Epithelial cell of prostate (primary cell): ENCODE data around the gene ERC2.

ENCODE experiments used
- DNase-seq: peaks from one replicate; pipeline ENCODE4 v3.0.0-alpha.2; 2011; ENCODE audit warnings: low read depth, low spot score
- H3K27ac ChIP-seq: fragments of 450-650 bp; 2 replicates; pipeline ENCODE4 v1.5.1; 2017; ENCODE audit warnings: mild to moderate bottlenecking

The ERC2 gene

GRCh38 chr3:55909373-55909772 lies 558.9 kb downstream of the ERC2 start:
- H3K27ac ChIP-seq, result no peak overlapping the region
- no peak for DNase-seq

DNA sequence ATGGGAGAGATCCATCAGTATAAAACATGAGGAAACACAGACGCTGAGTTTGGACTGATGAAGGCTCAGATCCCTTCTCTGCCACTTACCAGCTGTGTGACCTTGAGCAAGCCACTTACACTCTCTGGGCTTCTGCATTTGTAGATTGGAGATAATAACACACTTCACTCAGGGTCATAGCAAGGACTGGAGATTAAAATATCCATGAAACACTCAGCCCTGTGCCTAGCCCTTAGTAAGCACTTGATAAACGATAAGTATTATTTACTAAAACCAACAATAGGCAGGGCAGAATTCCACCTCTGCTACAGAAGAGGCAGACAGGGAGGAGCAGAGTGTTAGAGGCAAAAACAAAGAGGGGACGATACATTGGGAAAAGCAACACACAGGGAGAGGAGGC lies 560.7 kb downstream of the ERC2 start:
- DNase-seq, result no peak
- no peak overlapping the region for H3K27ac ChIP-seq

DNA sequence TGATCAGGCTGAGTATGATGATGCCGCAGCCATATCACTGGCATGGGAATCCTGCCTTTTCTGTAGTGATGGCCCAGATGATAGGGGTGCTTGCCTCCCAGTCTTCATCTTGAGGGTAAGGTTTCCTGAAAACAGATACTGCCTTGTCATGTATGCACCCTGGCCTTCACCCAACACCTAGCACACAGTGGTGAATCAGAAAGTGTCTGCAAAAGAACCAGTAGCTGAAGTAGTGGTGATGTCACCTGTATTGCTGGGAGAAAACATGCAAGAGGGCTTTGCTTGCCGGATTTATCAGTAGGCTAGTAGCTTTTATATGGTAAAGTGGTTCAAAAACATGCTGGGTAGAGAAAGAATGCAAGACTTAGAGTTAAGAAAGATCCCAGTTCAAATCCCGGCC lies 561.4 kb downstream of the ERC2 start:
- H3K27ac ChIP-seq, result no peak overlapping the region
- DNase-seq, result peak; percentile 59

GRCh38 chr3:55904716-55905115 lies 563.6 kb downstream of the ERC2 start:
- DNase-seq, result no peak
- H3K27ac ChIP-seq, result no peak overlapping the region

GRCh38 chr3:55903680-55904079 lies 564.6 kb downstream of the ERC2 start:
- DNase-seq, result no peak
- no peak overlapping the region for H3K27ac ChIP-seq

- no peak overlapping the region for H3K27ac ChIP-seq
- no peak for DNase-seq
Measured at GRCh38 chr3:55902221-55902900, 565.9 kb downstream of the ERC2 start.

GRCh38 chr3:55899887-55900286 lies 568.4 kb downstream of the ERC2 start:
- H3K27ac ChIP-seq, result no peak overlapping the region

GRCh38 chr3:55897573-55898224 lies 570.6 kb downstream of the ERC2 start:
- H3K27ac ChIP-seq, result no peak overlapping the region
- DNase-seq, result no peak

More at GRCh38 chr3:55899887-55900286, 568.4 kb downstream of the ERC2 start:
- no peak for DNase-seq

DNA sequence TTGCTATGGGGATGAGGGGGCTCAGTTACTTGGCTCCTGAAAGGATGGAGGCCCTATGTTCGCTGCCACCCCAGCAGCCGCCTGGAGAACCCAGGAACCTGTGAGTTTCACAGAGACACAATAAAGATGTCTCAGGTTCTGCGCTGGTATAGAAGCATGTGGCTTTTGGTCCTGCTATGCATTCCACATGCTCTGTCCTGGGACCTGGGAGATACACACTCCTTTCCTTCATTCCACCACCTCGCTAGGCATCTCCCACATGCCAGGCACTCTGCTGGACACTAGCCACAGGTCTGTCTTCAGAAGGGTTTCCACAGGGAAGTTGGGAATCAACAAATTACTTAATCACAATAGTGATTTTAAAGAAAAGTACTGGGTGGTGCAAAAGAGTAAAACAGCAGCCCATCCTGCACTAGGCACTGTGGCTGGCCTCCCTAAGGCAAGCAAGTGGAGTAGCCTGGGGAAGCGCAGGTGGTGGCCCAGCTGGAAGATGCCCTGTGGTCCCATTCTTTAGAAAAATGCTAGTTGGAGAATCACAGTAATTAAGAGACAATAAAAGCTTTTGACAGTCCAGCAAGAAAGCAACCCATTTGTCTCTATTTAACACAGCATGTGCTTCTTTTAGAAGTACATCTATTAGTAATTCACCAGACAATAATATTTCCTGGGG lies 572.2 kb downstream of the ERC2 start:
- no peak overlapping the region for H3K27ac ChIP-seq

GRCh38 chr3:55894605-55895004 lies 573.7 kb downstream of the ERC2 start:
- no peak for DNase-seq
- H3K27ac ChIP-seq, result no peak overlapping the region

More for the DNA sequence above, 572.2 kb downstream of the ERC2 start:
- DNase-seq, result no peak

- no peak overlapping the region for H3K27ac ChIP-seq
- DNase-seq, result no peak
Measured at GRCh38 chr3:55893045-55893664, 575.1 kb downstream of the ERC2 start.

DNA sequence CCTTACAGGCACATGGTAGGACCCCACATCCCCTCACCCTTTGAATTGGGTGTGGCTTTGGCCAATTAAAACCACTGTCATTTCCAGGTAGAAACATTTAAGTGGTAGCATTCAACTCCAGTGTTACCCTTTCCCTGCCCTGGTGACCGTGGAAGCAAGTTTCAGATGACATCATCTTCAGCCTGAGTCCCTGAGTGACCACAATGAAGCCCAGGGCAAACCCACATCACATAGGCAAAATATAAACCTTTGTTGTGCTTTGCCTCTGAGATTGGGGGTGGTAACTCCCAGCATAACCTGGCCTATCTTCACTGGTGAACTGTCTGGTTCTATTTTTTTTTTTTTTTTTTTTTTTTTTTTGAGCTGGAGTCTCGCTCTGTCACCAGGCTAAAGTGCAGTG lies 577.2 kb downstream of the ERC2 start:
- no peak for DNase-seq
- H3K27ac ChIP-seq, result no peak overlapping the region

- no peak overlapping the region for H3K27ac ChIP-seq
- no peak for DNase-seq
Measured at GRCh38 chr3:55888282-55888885, 579.9 kb downstream of the ERC2 start.

DNA sequence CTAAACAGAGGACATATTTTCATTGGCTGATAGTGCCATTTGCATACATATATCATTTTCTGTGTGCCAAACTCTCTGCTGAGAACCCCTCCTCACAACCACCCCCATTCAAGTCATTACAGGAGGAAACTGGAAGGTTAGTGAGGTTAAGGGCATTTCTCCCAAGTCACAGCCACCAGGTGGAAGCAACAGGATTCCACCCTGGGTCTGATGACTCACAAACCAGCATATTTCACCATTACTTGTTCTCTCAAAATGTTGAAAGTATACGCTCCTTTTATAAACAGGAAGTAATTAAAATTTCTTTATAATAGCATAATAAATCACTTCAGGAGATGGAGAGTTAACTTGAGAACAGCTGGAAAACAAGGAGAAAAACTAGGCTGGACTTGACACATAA lies 582.5 kb downstream of the ERC2 start:
- peak; percentile 70 for DNase-seq
- peak overlapping the region; percentile 99 for H3K27ac ChIP-seq

DNA sequence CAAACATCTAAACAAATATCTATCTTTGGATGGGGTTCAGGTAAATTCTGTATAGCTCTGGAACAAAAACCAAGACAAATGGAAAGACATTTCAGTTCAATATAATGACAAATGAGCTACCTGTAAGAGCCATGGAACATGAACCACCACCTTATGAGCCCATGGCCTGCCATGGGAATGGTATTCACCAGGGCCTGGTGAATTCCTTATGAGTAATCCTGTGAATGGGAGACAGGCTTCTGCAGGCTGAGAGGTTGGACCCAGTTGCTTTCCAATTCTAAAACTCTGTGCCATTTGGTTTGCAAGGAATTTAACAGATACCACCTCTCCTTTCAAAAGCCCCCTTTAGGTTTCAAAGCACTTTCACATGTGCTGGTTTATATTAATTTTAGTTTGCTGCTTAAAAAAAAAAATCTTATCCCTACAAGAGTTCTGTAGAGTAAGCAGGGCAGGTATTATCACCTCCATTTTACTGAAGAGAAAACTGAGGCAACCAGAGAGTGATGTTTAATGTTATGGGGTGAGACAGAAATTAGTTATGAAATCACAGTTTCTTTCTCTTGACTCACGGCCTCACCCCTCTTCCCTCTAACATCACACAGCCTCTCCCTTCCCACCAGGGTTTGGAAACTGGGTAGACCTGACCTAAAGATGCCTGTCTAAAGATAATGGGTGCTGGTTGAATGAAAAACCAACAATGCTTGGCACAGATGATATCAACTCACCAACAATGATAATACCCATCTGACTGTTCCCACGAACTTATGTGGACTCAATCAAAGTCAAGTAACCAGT lies 583.6 kb downstream of the ERC2 start:
- peak overlapping the region; percentile 99 for H3K27ac ChIP-seq
- peak; percentile 93 for DNase-seq

DNA sequence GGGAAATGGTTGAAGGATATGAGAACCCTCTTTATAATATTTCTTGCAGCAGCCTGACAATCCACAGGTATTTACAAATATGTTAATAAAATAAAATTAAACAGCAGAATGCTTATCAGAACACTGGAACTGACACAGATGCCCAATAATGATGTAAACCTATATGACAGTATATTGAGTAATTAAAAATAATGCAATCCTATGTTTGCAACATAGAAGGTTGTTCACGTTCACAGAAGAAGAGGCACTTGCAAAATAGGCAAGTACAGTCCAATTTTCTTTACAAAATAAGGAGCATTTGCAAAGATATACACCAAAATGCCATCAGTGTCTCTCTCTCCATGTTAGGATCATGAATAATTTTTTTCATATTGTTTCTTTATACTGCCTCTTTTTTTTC lies 584.2 kb downstream of the ERC2 start:
- DNase-seq, result no peak
- H3K27ac ChIP-seq, result peak overlapping the region; percentile 99

DNA sequence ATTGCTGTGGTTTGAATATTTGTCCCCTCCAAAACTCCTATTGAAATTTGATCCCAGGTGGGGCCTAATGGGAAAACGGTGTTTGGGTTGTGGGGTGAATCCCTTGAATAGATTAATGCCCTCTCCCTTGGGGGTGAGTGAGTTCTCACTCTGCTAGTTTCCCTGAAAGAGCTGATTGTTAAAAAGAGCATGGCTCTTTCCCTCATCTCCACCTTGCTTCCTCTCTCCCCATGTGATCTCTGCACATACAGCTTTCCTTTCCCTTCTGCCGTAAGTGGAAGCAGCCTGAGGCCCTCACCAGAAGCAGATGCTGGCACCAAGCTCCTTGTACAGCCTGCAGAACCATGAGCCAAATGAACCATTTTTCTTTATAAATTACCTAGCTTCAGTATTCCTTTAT lies 586.3 kb downstream of the ERC2 start:
- no peak for DNase-seq
- no peak overlapping the region for H3K27ac ChIP-seq

- no peak for DNase-seq
- H3K27ac ChIP-seq, result peak overlapping the region; percentile 39
Measured at GRCh38 chr3:55880357-55880756, 587.9 kb downstream of the ERC2 start.

- H3K27ac ChIP-seq, result peak overlapping the region; percentile 39
- DNase-seq, result no peak
Measured at GRCh38 chr3:55879901-55880331, 588.4 kb downstream of the ERC2 start.

- DNase-seq, result no peak
- no peak overlapping the region for H3K27ac ChIP-seq
Measured at GRCh38 chr3:55877703-55878102, 590.6 kb downstream of the ERC2 start.
